Measurements from ENCODE around the gene CAMTA1. TPM values are rescaled to one million over a fixed set of nuclear protein-coding genes. Genes with fewer than 3 reads are reported as not detected.

Gene CAMTA1
- total and polyA plus RNA-seq, 4 donors: 90.5 to 236 (median 195) TPM

DNA sequence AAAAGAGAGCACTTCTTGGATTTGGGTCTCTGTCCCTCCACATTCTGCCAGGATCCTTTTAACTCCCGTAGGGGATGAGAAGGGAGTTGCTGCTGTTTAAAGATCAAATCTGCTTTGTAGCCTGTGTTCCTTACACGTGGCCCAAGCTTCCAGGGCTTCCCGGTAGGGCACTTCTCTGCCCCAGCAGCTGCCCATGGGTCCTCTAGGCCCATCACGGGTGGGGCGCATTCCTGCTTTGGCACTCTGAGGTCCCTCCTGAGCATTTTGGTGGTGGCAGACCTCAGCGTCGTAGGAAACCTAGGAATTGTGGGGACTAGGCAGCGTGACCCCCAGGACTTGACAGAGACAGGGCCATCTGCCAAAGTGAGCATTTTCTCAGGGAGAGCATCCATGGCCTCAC is 565.5 kb downstream of the CAMTA1 start:
- Histone ChIP-seq H3K36me3 (ENCODE audit: control insufficient read depth, insufficient read depth, low read length) (peaks cover 8% of the 10 kb centered on the region), H3K27me3 (ENCODE audit: control insufficient read depth, insufficient read depth, low read length) (no peaks in the 10 kb centered on the region), H3K4me3 (ENCODE audit: low read depth, low read length) (no peak overlapping the region), H3K9me3 (ENCODE audit: control insufficient read depth, insufficient read depth, low read length) (no peaks in the 10 kb centered on the region), H3K4me1 (ENCODE audit: control insufficient read depth, insufficient read depth, low read length) (peaks cover 21% of the 10 kb centered on the region), H3K27ac (ENCODE audit: low read depth, low read length) (no peak overlapping the region)
- DNase-seq (ENCODE audit: low read depth in 4 of 6, low spot score in 6 of 6): no peak
- 84% methylated on average over 8 of the region's 8 CpGs for WGBS (ENCODE audit: insufficient coverage)

DNA sequence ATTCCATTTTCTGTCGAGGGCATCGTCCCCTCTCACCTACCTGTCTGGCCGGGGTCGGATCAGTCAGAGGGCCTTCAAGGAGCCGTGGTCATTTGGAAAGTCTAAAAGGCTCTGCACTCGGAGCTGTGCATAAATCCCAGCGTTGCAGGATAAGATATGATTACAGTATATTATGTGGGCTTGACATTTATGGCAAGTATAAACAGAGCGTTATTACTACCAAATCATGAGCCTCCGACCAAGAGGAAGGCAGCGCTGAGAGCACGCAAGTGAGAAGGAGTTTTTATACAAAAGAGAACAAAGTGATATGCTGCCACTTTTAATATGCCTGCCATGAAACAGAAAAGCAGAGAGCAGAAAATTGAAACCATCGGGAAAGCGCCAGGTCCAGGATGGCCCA is 566.4 kb downstream of the CAMTA1 start:
- no peak overlapping the region for H3K4me3 ChIP-seq (ENCODE audit: low read depth, low read length)
- H3K27ac ChIP-seq (ENCODE audit: low read depth, low read length): no peak overlapping the region
- peaks cover 12% of the 10 kb centered on the region for H3K36me3 ChIP-seq (ENCODE audit: control insufficient read depth, insufficient read depth, low read length)
- DNase-seq (ENCODE audit: low read depth in 4 of 6, low spot score in 6 of 6): peak in 1 of 6 donors; percentile 62
- H3K9me3 ChIP-seq (ENCODE audit: control insufficient read depth, insufficient read depth, low read length): no peaks in the 10 kb centered on the region
- H3K4me1 ChIP-seq (ENCODE audit: control insufficient read depth, insufficient read depth, low read length): peaks cover 21% of the 10 kb centered on the region
- H3K27me3 ChIP-seq (ENCODE audit: control insufficient read depth, insufficient read depth, low read length): no peaks in the 10 kb centered on the region
- 93% methylated on average over 5 of the region's 13 CpGs for WGBS (ENCODE audit: insufficient coverage)

DNA sequence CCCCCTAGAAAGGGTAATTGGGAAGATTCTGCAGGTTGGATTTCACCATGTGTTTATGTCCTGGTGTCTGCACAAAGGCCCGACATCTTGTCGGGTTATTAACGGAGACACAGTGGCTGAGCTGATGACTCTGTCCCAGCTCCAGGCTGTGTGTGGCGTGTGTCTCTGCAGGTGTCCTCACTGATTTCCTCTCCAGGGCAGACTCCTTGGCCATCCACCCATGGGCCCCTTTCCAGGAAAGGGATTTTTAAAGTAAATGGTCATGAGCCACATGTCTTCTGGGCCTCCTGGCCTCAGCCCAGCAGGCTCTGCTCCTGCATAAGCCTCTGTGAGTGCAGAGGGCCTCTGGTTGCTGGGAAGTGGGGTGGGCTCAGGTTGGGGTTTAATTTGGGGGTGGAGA is 567.1 kb downstream of the CAMTA1 start:
- no peak overlapping the region for H3K27ac ChIP-seq (ENCODE audit: low read depth, low read length)
- no peak for DNase-seq (ENCODE audit: low read depth in 4 of 6, low spot score in 6 of 6)
- no peaks in the 10 kb centered on the region for H3K9me3 ChIP-seq (ENCODE audit: control insufficient read depth, insufficient read depth, low read length)
- H3K4me1 ChIP-seq (ENCODE audit: control insufficient read depth, insufficient read depth, low read length): peaks cover 21% of the 10 kb centered on the region
- no peaks in the 10 kb centered on the region for H3K27me3 ChIP-seq (ENCODE audit: control insufficient read depth, insufficient read depth, low read length)
- H3K4me3 ChIP-seq (ENCODE audit: low read depth, low read length): no peak overlapping the region
- 73% methylated on average over 3 of the region's 4 CpGs for WGBS (ENCODE audit: insufficient coverage)
- H3K36me3 ChIP-seq (ENCODE audit: control insufficient read depth, insufficient read depth, low read length): peaks cover 12% of the 10 kb centered on the region

DNA sequence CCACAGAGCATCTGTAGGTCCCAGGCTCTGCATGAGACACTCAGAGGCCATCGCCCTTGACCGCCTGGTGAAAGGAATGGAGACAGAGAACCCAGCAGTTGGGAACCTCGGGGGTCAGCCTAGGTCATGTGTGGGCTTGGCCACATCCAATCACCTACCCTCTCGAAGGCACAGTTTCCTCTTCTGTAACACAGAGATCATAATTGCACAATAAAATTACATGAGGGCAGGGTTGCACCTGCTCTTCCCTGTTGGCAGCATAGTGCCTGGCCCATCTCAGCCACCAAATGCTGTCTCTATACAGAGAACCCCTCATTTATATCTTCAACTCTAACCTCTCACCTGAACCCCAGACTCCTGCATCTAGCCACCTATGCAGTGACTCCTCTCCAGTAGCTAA is 567.7 kb downstream of the CAMTA1 start:
- 92% methylated on average over 4 of the region's 4 CpGs for WGBS (ENCODE audit: insufficient coverage)

DNA sequence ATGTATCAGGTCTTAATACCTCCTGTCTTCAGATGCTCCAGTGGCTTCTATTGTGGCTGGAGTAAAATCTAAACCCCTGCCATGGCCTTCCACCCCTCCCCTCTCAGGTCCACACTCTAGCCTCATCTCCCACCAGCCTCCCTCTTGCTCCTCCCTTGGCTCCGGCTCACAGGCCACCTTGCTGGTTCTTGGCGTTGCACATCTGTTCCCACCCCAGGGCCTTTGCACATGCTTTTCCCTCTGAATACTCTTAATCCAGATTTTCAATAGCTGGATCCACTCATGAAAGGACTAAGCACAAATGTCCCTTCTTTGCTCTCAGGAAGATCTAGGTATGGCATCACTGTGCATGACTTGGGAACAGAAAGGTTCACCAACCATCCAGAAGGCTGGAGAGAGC is 570.4 kb downstream of the CAMTA1 start:
- Histone ChIP-seq H3K9me3 (ENCODE audit: control insufficient read depth, insufficient read depth, low read length) (no peaks in the 10 kb centered on the region), H3K36me3 (ENCODE audit: control insufficient read depth, insufficient read depth, low read length) (peaks cover 12% of the 10 kb centered on the region), H3K27ac (ENCODE audit: low read depth, low read length) (no peak overlapping the region), H3K4me1 (ENCODE audit: control insufficient read depth, insufficient read depth, low read length) (peaks cover 15% of the 10 kb centered on the region), H3K4me3 (ENCODE audit: low read depth, low read length) (no peak overlapping the region), H3K27me3 (ENCODE audit: control insufficient read depth, insufficient read depth, low read length) (no peaks in the 10 kb centered on the region)
- DNase-seq (ENCODE audit: low read depth in 4 of 6, low spot score in 6 of 6): no peak
- 95% methylated on average over 2 of the region's 2 CpGs for WGBS (ENCODE audit: insufficient coverage)

More for the DNA sequence above, 567.7 kb downstream of the CAMTA1 start:
- DNase-seq (ENCODE audit: low read depth in 4 of 6, low spot score in 6 of 6): no peak
- Histone ChIP-seq H3K4me1 (ENCODE audit: control insufficient read depth, insufficient read depth, low read length) (peaks cover 15% of the 10 kb centered on the region), H3K4me3 (ENCODE audit: low read depth, low read length) (no peak overlapping the region), H3K36me3 (ENCODE audit: control insufficient read depth, insufficient read depth, low read length) (peaks cover 12% of the 10 kb centered on the region), H3K27ac (ENCODE audit: low read depth, low read length) (no peak overlapping the region), H3K9me3 (ENCODE audit: control insufficient read depth, insufficient read depth, low read length) (no peaks in the 10 kb centered on the region), H3K27me3 (ENCODE audit: control insufficient read depth, insufficient read depth, low read length) (no peaks in the 10 kb centered on the region)

DNA sequence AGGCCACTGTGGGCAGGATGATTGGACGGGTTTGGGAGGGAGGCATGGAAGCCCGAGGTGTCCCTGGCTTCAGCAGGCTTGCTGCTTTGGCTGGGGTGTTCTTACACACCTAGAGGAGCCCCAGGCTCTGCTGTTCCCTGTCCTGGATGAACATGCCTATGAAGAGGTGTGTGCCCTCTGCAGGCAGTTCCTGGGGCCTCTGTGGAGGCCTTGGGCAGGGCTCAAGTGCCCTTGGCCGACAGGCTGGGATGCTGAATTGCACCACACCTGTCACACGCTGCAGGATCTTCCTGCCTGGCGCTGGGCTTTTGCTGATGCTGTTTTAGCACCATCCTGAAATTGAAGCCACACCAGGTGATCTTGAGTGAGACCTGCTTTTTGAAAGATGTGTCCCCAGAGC is 570.8 kb downstream of the CAMTA1 start:
- WGBS (ENCODE audit: insufficient coverage): 92% methylated on average over 5 of the region's 5 CpGs

DNA sequence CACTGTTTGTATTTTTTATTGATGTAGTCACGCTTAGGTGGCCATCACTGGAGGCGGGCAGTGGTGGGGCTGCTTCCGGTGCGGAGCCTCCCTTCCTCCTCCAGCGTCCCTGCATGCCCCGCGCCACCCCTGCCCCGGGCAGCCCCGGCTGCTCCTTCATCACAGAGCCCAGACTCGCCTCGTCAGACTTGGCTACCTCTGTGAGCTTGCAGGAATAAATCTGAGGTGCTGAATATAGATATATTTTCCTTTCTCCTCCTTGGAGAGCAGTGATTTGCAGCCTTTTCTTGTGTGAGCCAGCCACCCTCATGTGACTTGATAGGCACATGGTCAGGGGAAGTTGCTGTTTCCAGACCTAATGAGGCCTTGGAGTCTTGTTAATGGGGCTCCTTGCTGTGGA is 573.2 kb downstream of the CAMTA1 start:
- no peaks in the 10 kb centered on the region for H3K27me3 ChIP-seq (ENCODE audit: control insufficient read depth, insufficient read depth, low read length)
- no peaks in the 10 kb centered on the region for H3K9me3 ChIP-seq (ENCODE audit: control insufficient read depth, insufficient read depth, low read length)
- H3K36me3 ChIP-seq (ENCODE audit: control insufficient read depth, insufficient read depth, low read length): peaks cover 3% of the 10 kb centered on the region
- no peak overlapping the region for H3K4me3 ChIP-seq (ENCODE audit: low read depth, low read length)
- H3K27ac ChIP-seq (ENCODE audit: low read depth, low read length): no peak overlapping the region
- no CpG with 5 or more reads among the region's 11 CpGs for WGBS (ENCODE audit: insufficient coverage)
- H3K4me1 ChIP-seq (ENCODE audit: control insufficient read depth, insufficient read depth, low read length): peaks cover 5% of the 10 kb centered on the region
- DNase-seq (ENCODE audit: low read depth in 4 of 6, low spot score in 6 of 6): peak in 1 of 6 donors; percentile 61

More for the DNA sequence above, 570.8 kb downstream of the CAMTA1 start:
- Histone ChIP-seq H3K4me1 (ENCODE audit: control insufficient read depth, insufficient read depth, low read length) (peaks cover 15% of the 10 kb centered on the region), H3K4me3 (ENCODE audit: low read depth, low read length) (no peak overlapping the region), H3K27me3 (ENCODE audit: control insufficient read depth, insufficient read depth, low read length) (no peaks in the 10 kb centered on the region), H3K27ac (ENCODE audit: low read depth, low read length) (no peak overlapping the region), H3K36me3 (ENCODE audit: control insufficient read depth, insufficient read depth, low read length) (peaks cover 8% of the 10 kb centered on the region), H3K9me3 (ENCODE audit: control insufficient read depth, insufficient read depth, low read length) (no peaks in the 10 kb centered on the region)
- DNase-seq (ENCODE audit: low read depth in 4 of 6, low spot score in 6 of 6): no peak

DNA sequence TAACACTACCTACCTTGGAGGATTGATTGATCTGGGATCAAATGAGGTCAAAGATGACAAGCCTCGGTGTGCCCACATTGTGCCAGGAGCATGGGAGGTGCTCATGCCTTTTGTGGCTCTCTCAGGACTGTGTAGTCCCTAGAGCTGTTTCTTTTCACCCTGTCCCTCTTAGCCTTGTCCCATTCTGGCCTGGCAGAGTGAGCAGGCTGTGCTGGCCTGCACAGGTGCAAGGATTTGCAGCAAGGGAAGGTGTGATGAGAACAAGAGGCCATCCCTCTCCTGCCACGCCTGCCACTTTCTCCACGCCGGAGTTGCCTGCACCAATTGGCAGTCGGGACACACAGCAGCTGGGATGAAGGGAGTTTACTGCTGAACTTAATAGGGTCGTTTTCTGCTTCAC is 575.3 kb downstream of the CAMTA1 start:
- H3K27me3 ChIP-seq (ENCODE audit: control insufficient read depth, insufficient read depth, low read length): no peaks in the 10 kb centered on the region
- H3K36me3 ChIP-seq (ENCODE audit: control insufficient read depth, insufficient read depth, low read length): peaks cover 3% of the 10 kb centered on the region
- no peaks in the 10 kb centered on the region for H3K9me3 ChIP-seq (ENCODE audit: control insufficient read depth, insufficient read depth, low read length)
- no peak overlapping the region for H3K27ac ChIP-seq (ENCODE audit: low read depth, low read length)
- H3K4me1 ChIP-seq (ENCODE audit: control insufficient read depth, insufficient read depth, low read length): peaks cover 5% of the 10 kb centered on the region
- 43% methylated on average over 2 of the region's 6 CpGs for whole genome bisulfite sequencing (ENCODE audit: insufficient coverage)
- no peak overlapping the region for H3K4me3 ChIP-seq (ENCODE audit: low read depth, low read length)
- DNase-seq (ENCODE audit: low read depth in 4 of 6, low spot score in 6 of 6): no peak

DNA sequence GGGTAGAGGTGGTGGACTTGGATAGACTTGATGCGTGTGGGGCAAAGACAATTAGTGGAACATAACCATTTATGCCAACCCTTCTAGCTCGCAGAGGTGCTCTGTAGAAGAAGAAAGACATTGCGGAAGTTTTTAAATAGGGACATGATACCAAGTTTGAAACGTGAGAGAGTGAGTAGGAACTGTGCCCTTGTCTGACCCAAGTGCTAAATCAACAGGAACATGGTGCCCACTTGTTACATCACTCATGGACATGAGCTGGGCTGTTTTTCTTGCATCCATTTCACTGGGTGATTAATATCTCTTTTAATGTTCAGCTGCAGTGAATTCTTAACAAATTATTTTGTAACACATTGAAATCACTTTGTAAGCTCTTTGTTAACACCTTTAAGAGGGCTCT is 577.7 kb downstream of the CAMTA1 start:
- H3K4me3 ChIP-seq (ENCODE audit: low read depth, low read length): no peak overlapping the region
- H3K9me3 ChIP-seq (ENCODE audit: control insufficient read depth, insufficient read depth, low read length): no peaks in the 10 kb centered on the region
- H3K27me3 ChIP-seq (ENCODE audit: control insufficient read depth, insufficient read depth, low read length): no peaks in the 10 kb centered on the region
- DNase-seq (ENCODE audit: low read depth in 4 of 6, low spot score in 6 of 6): no peak
- H3K4me1 ChIP-seq (ENCODE audit: control insufficient read depth, insufficient read depth, low read length): peaks cover 5% of the 10 kb centered on the region
- H3K36me3 ChIP-seq (ENCODE audit: control insufficient read depth, insufficient read depth, low read length): no peaks in the 10 kb centered on the region
- no peak overlapping the region for H3K27ac ChIP-seq (ENCODE audit: low read depth, low read length)
- WGBS (ENCODE audit: insufficient coverage): 95% methylated on average over 3 of the region's 4 CpGs

DNA sequence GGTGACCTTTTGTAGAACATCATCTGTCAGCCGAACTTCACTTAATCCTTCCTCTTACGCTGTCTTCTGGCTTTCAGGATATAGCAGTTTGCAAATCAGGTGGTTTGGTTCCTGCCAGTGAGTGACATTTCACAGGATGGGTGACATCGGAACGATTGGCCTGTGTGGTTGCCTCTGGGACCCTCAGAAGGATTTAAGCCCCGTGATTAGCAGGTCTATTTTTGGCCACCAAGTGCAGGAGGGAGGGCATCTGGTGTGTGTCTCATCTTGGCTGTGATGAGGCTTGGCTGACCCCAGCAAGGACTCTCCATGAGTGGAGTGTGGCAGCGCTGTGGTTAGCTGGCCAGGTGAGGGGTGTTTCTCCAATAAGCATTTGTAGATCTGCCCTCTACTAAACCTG is 578.2 kb downstream of the CAMTA1 start:
- Histone ChIP-seq H3K27ac (ENCODE audit: low read depth, low read length) (no peak overlapping the region), H3K36me3 (ENCODE audit: control insufficient read depth, insufficient read depth, low read length) (no peaks in the 10 kb centered on the region), H3K4me3 (ENCODE audit: low read depth, low read length) (no peak overlapping the region), H3K27me3 (ENCODE audit: control insufficient read depth, insufficient read depth, low read length) (no peaks in the 10 kb centered on the region), H3K4me1 (ENCODE audit: control insufficient read depth, insufficient read depth, low read length) (peaks cover 5% of the 10 kb centered on the region), H3K9me3 (ENCODE audit: control insufficient read depth, insufficient read depth, low read length) (no peaks in the 10 kb centered on the region)
- DNase-seq (ENCODE audit: low read depth in 4 of 6, low spot score in 6 of 6): no peak
- WGBS (ENCODE audit: insufficient coverage): 92% methylated on average over 4 of the region's 6 CpGs
